HG03280 (cell line): ENCODE measurements around the gene KIT.

Source experiments
- ATAC-seq: cut with Tn5 transposase; IDR thresholded peaks from one replicate; pipeline ENCODE4 v1.9.1; 2021; ENCODE audit warnings: mild to moderate bottlenecking, moderate library complexity; ENCODE audit not compliant: unreplicated experiment

The KIT gene

DNA sequence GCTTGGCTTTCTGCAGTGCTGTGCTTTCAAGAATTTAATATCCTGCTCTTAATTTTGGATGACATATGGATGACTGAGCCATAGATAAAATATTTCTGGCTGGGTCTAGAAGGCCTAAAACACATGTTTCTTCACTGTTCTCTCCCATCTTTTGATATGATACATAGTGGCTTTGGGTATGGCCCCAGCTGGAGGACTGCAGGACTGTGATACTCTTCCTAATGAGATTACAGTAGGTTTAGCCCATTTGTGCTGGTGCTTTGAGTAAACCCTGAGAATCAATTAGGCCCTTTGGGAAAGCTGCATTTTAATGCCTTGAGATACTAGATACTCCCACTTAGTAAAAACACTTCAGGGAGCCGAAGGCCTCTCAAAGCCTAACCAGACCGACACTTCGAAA lies 38.0 kb downstream of the KIT start:
- ATAC-seq = no peak

- ATAC-seq = no peak
Observed at GRCh38 chr4:54696649-54697048, 38.9 kb downstream of the KIT start.

DNA sequence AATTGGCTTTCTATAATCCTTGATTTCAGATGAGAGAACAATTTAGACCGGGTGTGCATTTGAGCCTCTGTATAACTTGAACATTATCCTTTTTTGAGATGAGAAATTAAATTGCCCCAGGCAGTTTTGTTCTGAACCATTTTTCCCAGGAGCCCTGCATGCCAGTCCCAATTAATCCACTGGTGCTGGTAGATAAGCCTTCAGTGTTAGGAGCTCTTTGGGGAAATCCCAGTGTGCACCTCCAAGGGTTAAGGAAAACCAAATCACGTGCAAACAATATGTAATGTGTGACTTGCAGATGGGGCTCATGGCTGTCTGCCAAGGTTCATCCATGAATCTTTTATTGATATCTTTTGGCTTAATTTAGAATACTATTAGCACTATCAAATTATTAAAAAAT lies 43.2 kb downstream of the KIT start:
- no peak for ATAC-seq

DNA sequence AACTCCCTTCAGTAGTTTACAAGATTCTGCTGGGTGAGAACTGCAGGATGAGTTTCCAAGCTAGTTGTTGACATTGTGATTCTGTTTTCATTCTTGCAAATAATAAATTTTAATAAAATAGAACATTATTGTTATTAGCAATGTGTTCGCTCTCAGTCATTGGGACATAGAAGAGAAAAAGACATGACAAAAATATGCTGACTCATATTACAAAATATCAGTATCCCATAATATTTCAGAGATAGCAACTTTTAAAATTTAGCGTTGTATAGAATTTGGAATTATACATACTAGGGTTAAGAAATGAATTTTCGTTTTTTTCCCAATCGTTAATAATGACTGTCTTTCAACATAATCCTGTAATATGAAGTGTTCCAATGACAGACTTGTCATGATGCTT lies 45.4 kb downstream of the KIT start:
- ATAC-seq = no peak

GRCh38 chr4:54707406-54707805 lies 49.6 kb downstream of the KIT start:
- no peak for ATAC-seq

DNA sequence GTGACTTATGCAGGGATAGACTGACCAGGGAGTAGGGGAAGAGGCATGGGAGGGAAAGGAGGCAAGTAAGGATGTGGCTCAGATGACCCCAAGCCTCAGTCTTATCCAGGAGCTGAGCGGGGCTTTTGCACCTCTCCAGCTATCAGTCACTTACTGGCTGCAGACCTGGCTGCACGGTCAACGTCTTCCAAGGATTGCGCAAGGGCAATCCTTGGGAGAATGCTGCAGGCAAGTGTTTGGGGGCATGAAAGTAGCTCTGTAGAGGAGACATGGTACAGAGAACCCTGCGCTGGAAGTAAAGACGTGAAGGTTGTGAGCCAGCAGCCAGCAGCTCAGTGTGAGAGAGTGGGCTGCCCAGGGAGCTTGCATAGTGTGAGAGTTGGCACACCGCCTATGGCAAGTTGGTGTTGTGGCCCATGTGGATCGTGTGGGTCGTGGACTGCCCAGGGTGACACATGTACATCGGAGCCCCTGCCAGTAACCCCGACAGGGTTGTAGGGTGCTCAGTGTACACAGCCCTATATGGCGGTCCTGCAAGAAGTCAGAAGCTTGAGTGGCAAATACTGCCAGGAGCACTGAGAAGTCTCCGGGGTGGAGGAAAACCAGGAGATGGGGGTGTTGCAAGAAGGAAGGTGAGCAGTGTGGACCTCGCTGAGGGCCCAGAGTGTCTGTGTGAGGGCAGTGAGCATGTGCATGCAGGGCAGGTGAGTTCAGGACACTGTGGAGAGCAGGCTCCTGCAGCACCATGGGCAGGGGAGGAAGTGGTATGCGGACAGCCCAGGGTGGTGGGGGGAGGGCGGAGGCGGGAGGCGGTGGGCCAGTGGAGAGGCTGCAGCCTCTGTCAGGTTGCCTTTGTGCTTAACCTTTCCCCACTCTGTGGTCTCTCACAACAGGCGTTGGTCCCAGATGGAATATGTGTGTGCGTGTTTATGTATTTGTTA lies 50.9 kb downstream of the KIT start:
- no peak for ATAC-seq

- no peak for ATAC-seq
Observed at GRCh38 chr4:54709400-54709799, 51.6 kb downstream of the KIT start.

GRCh38 chr4:54712206-54712605 lies 54.4 kb downstream of the KIT start:
- ATAC-seq = no peak

DNA sequence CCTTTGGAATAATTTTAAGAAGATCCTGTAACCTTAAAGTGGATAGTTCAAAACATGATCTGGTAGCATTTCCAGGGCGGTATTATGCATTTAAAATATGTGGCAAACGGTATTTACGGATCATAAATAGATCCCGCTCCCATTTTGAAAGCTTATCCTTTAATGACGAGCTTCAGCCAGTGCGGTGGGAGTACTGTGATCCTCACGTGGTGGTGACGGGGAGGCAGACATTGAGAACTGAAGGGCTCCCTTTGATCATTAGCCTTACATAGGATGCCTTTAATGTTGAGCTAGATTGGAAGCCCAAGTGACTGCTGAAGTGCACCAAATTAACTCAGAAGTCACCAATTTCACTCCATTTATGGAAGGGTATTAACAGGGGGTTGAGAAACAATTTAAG lies 56.9 kb downstream of the KIT start:
- ATAC-seq = no peak

- ATAC-seq = no peak
Observed at GRCh38 chr4:54716478-54717065, 58.8 kb downstream of the KIT start.

DNA sequence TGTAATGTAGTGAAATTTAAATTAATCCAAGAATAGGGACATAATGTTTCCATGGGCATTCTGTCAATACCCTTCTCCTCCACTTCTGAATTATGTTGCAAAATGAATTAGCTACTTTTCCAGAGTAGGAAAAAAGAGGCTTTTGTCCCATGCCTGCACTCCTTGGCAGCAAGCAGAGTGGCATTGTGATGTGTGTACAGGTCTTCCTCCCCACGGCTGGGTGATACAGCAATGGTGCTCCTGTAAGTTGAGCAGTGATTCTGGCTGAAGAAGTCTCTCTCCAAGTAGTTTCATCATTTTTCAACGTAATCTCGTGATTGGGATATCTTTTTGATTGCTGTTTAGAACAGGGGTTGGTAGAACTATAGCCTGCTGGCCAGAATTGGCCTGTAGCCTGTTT lies 59.9 kb downstream of the KIT start:
- no peak for ATAC-seq

DNA sequence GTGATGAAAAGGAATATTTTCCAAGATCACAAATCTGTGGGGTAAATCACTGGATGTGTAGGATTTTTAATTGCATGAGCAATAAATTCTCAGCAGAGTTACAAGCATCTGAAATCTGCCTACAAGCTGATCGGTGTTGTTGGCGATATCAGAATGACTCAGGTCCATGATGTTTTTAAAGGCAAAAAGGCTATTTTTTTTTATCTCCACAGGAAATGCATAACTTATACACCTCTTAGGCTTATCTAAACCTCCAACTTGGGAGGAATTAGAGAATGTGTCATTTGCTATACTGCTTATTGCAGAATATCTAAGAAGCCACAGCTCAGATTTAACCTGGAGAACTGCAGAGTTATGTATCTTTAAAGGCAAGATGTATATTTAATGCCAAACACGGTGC lies 61.6 kb downstream of the KIT start:
- no peak for ATAC-seq

DNA sequence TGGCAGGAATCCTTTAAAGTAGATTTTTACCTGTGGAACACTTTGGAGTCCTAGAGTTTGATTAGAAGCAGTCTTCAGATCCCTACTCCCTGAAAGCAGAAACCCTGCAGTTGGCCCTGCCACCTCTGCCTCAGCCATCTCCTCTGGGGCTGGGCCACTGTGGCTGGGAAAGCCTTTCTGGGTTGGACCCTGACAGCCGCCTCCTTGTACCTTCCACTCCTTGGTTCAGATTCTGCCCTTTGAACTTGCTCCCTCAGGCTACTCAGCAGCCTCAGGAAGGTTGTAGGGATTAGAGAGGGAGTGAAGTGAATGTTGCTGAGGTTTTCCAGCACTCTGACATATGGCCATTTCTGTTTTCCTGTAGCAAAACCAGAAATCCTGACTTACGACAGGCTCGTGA lies 65.5 kb downstream of the KIT start:
- ATAC-seq = no peak

DNA sequence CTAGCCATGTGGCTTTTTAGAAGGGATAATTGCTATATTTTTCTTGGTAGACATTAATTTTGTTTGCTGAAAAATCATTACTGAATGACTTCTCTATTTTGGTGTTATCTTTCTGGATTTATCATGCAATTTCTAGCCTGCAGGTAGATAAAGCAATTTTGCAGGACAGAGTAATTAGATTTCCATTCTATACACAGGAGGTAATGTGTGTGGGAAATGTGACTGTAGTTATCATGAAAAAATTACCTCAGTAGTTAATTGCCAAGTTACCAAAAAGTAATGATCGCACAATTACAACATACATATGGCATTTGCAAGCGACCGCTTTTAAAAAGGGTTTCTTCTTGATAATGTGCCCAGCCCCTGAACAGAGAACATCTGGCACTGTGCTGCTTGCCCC lies 66.1 kb downstream of the KIT start:
- no peak for ATAC-seq

DNA sequence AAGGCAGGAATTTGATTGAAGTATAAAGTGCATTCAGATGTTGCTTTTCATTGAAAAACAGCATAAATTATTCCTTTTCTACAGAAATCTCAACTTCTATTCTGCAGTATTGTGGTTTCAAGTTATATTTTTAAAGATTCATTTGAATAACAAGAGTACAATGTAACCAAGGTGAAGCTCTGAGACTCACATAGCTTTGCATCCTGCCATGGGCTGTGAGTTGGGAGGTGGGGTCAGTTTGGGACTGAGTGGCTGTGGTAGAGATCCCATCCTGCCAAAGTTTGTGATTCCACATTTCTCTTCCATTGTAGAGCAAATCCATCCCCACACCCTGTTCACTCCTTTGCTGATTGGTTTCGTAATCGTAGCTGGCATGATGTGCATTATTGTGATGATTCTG lies 69.2 kb downstream of the KIT start:
- no peak for ATAC-seq

GRCh38 chr4:54727346-54727745 lies 69.6 kb downstream of the KIT start:
- no peak for ATAC-seq

- ATAC-seq = no peak
Observed at GRCh38 chr4:54728368-54728767, 70.6 kb downstream of the KIT start.

DNA sequence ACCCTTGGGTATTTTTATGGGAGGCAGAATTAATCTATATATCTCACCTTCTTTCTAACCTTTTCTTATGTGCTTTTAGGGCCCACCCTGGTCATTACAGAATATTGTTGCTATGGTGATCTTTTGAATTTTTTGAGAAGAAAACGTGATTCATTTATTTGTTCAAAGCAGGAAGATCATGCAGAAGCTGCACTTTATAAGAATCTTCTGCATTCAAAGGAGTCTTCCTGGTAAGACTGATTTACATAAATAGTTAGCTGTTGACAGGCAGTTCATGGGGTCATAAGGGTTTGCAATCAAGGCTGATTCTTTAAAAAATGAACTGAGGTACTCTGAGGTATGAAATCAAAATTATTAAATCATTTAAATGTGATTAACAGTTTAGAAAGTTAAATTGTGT lies 71.5 kb downstream of the KIT start:
- ATAC-seq = no peak

GRCh38 chr4:54730581-54730980 lies 72.8 kb downstream of the KIT start:
- no peak for ATAC-seq

DNA sequence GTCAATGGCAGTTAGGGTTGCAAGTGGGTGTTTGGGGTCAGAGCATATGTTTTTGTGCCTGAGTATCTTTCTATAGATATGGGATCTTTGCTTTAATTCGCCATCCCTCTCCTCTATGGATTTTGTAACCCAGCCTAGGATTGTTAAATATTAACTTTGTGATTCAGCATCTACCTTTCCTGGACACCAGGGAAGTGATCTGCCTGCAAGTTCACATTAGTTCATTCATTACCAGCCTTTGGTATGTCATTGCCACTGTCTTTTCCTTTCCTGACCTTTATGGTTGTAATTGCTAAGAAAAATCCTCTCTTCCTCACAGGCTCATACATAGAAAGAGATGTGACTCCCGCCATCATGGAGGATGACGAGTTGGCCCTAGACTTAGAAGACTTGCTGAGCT lies 73.8 kb downstream of the KIT start:
- no peak for ATAC-seq

DNA sequence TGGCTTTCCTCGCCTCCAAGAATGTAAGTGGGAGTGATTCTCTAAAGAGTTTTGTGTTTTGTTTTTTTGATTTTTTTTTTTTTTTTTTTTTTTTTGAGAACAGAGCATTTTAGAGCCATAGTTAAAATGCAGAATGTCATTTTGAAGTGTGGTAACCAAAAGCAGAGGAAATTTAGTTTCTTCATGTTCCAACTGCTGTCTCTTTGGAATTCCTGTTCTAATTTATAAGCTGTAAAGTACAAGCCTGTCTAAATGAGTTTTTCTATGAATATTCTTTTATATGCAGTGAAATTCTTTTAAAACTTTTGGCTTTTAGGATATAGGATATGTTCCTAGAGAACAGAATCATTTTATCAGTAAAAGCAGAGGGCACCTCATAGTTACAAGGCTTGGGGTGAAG lies 74.2 kb downstream of the KIT start:
- ATAC-seq = no peak

DNA sequence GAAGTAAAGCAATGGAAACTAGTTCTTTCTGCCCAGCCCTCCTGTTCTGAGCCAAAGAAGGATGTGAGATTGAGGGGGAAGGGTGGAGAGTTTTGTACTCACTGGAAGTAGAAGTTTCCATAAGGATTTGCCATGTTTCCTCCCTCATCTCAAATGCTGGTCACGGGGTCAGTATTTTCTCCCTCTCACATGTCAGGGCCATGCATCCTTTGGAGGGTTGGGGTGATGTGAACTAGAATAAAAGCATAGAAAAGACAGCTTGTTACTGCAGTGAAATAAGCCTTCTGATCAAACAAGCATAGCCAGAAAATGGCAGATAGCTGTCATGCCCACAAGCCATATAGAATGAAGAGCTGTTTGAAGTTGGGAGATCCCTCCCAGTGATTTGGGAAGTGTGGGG lies 79.7 kb downstream of the KIT start:
- no peak for ATAC-seq

GRCh38 chr4:54741202-54741601 lies 83.4 kb downstream of the KIT start:
- ATAC-seq = no peak
